ENCODE measurements around the gene LCMT1. TPM values are rescaled to one million over a fixed set of nuclear protein-coding genes. Genes with fewer than 3 reads are reported as not detected.
"Not testable (repeated sequence)": the region's sequence is repeated elsewhere in the genome, so short reads cannot be mapped to it uniquely, and the experiment has no call there.

LCMT1 gene
- total RNA-seq (2012; rRNA removed) = 21.2 and 22.8 TPM in 2 replicates

DNA sequence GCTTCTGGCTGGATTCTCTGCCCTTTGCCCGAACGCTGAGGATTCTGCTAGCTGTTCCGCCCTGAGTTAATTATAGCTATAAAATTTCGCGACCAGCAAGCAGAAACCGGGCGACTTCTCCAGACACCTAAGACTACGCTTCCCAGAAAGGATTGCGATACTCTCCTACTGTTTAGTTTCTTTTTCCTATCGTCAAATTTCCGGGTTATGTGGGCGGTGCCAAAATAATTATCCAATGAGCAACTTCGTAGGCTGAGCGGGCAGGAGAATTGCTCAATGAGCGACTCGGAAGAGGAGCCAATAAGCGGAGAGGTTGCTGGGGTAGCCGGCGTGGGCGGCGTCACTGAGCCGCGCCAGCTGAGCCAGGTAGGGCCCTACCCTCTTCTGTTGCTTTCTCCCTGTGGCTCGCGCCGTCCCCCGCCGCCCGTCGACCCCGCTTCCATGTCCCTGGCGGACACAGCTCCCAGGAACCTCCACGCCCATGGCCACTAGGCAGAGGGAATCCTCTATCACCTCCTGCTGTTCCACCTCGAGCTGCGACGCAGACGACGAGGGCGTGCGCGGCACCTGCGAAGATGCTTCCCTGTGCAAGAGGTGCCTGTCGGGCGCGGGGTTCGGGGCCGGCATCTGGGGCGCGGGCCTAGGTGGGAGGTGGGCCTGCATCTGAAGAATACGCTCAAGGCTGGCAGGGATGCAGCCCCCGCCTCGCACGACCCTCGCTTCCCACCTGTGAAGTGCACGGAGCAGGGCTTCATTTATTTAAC is at the start of gene LCMT1:
Gene LCMT1 (plus strand): TSS at position 340 of the 764 bp plus-strand sequence. CDS start 142 bp downstream, at position 482.
- peaks cover 28% of the 10 kb centered on the region for H3K4me1 ChIP-seq (ENCODE audit: control insufficient read depth, insufficient read depth, low read length)
- peak within 1 kb of the TSS; percentile 90 for H3K9ac ChIP-seq (ENCODE audit: low read depth, low read length)
- peaks cover 4% of the 10 kb centered on the region for H3K36me3 ChIP-seq (ENCODE audit: insufficient read depth, low read length)
- H3K27me3 ChIP-seq (ENCODE audit: control insufficient read depth, insufficient read depth, low read length) = no peaks in the 10 kb centered on the region
- peak within 1 kb of the TSS; percentile 95 for H3K4me2 ChIP-seq (ENCODE audit: low read length)
- H3K4me3 ChIP-seq (ENCODE audit: low read length) = peak within 1 kb of the TSS; percentile 84
- no peaks in the 10 kb centered on the region for H3K9me3 ChIP-seq (replicated peaks; ENCODE audit: low read length)

DNA sequence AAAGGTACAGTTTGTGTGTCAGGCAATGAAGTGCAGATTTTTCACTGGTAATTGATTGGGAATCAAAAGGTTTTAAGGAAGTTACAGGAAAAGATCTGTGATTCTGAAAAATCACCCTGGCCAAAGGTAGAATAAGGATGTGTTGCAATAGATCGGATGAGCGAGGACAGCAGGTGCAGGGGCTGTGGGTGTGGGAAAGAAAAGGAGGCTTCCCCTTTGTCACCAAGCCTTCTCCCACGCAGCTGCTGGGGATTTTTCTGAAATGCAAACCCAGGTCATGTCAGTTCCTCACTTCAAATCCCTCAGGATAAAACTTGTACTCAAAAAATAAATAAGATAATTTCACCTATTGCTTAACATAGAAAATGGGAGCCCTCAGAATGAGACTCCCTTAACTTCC is 48.4 kb upstream of the LCMT1 start:
- Histone ChIP-seq H3K4me1 (ENCODE audit: control insufficient read depth, insufficient read depth, low read length) (peaks cover 35% of the 10 kb centered on the region), H3K4me3 (ENCODE audit: low read length) (no peak overlapping the region), H3K9ac (ENCODE audit: low read depth, low read length) (no peak overlapping the region)

GRCh38 chr16:25063865-25064264 is 47.7 kb upstream of the LCMT1 start:
- Histone ChIP-seq H3K36me3 (ENCODE audit: insufficient read depth, low read length) (no peaks in the 10 kb centered on the region), H3K27me3 (ENCODE audit: control insufficient read depth, insufficient read depth, low read length) (no peaks in the 10 kb centered on the region), H3K4me2 (ENCODE audit: low read length) (peak overlapping the region; percentile 0), H3K9ac (ENCODE audit: low read depth, low read length) (peak overlapping the region; percentile 8), H3K4me3 (ENCODE audit: low read length) (no peak overlapping the region), H3K4me1 (ENCODE audit: control insufficient read depth, insufficient read depth, low read length) (peaks cover 35% of the 10 kb centered on the region), H3K9me3 (replicated peaks; ENCODE audit: low read length) (no peaks in the 10 kb centered on the region)

More for the DNA sequence above, 48.4 kb upstream of the LCMT1 start:
- Histone ChIP-seq H3K27me3 (ENCODE audit: control insufficient read depth, insufficient read depth, low read length) (no peaks in the 10 kb centered on the region), H3K9me3 (replicated peaks; ENCODE audit: low read length) (no peaks in the 10 kb centered on the region), H3K4me2 (ENCODE audit: low read length) (no peak overlapping the region), H3K36me3 (ENCODE audit: insufficient read depth, low read length) (no peaks in the 10 kb centered on the region)

- peaks cover 35% of the 10 kb centered on the region for H3K4me1 ChIP-seq (ENCODE audit: control insufficient read depth, insufficient read depth, low read length)
- H3K4me2 ChIP-seq (ENCODE audit: low read length); H3K36me3 ChIP-seq (ENCODE audit: insufficient read depth, low read length); H3K27me3 ChIP-seq (ENCODE audit: control insufficient read depth, insufficient read depth, low read length); H3K9me3 ChIP-seq (replicated peaks; ENCODE audit: low read length); H3K9ac ChIP-seq (ENCODE audit: low read depth, low read length); H3K4me3 ChIP-seq (ENCODE audit: low read length): not testable (repeated sequence)
These were observed 47.3 kb upstream of the LCMT1 start for GRCh38 chr16:25064281-25064680.

GRCh38 chr16:25064937-25065336 is 46.6 kb upstream of the LCMT1 start:
- H3K4me3 ChIP-seq (ENCODE audit: low read length) = no peak overlapping the region
- no peaks in the 10 kb centered on the region for H3K27me3 ChIP-seq (ENCODE audit: control insufficient read depth, insufficient read depth, low read length)
- H3K9me3 ChIP-seq (replicated peaks; ENCODE audit: low read length) = no peaks in the 10 kb centered on the region
- peak overlapping the region; percentile 21 for H3K9ac ChIP-seq (ENCODE audit: low read depth, low read length)
- H3K4me1 ChIP-seq (ENCODE audit: control insufficient read depth, insufficient read depth, low read length) = peaks cover 35% of the 10 kb centered on the region
- no peak overlapping the region for H3K4me2 ChIP-seq (ENCODE audit: low read length)
- H3K36me3 ChIP-seq (ENCODE audit: insufficient read depth, low read length) = no peaks in the 10 kb centered on the region

GRCh38 chr16:25065899-25066298 is 45.6 kb upstream of the LCMT1 start:
- Histone ChIP-seq H3K27me3 (ENCODE audit: control insufficient read depth, insufficient read depth, low read length) (no peaks in the 10 kb centered on the region), H3K9ac (ENCODE audit: low read depth, low read length) (no peak overlapping the region), H3K4me2 (ENCODE audit: low read length) (no peak overlapping the region), H3K4me1 (ENCODE audit: control insufficient read depth, insufficient read depth, low read length) (peaks cover 35% of the 10 kb centered on the region), H3K36me3 (ENCODE audit: insufficient read depth, low read length) (no peaks in the 10 kb centered on the region), H3K9me3 (replicated peaks; ENCODE audit: low read length) (no peaks in the 10 kb centered on the region), H3K4me3 (ENCODE audit: low read length) (no peak overlapping the region)

DNA sequence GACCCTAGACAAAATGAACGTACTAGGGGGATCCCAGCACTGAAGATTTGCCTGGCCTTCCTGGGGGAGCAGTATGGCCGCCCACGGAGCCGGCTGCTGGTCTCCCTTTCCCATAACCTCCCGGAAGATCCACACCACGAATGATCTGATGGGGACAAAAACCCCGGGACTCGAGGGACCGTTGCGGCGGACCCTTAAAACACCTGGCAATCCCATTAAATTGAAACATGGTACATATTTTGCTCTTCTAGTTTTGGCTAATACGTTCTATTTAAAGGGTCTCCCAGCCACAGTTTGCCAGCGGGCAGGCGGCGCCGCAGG is 45.2 kb upstream of the LCMT1 start:
- H3K4me1 ChIP-seq (ENCODE audit: control insufficient read depth, insufficient read depth, low read length) = peaks cover 35% of the 10 kb centered on the region
- peak overlapping the region; percentile 76 for H3K4me2 ChIP-seq (ENCODE audit: low read length)
- no peaks in the 10 kb centered on the region for H3K9me3 ChIP-seq (replicated peaks; ENCODE audit: low read length)
- H3K9ac ChIP-seq (ENCODE audit: low read depth, low read length) = peak overlapping the region; percentile 87
- no peaks in the 10 kb centered on the region for H3K36me3 ChIP-seq (ENCODE audit: insufficient read depth, low read length)
- H3K4me3 ChIP-seq (ENCODE audit: low read length) = peak overlapping the region; percentile 77
- H3K27me3 ChIP-seq (ENCODE audit: control insufficient read depth, insufficient read depth, low read length) = no peaks in the 10 kb centered on the region

DNA sequence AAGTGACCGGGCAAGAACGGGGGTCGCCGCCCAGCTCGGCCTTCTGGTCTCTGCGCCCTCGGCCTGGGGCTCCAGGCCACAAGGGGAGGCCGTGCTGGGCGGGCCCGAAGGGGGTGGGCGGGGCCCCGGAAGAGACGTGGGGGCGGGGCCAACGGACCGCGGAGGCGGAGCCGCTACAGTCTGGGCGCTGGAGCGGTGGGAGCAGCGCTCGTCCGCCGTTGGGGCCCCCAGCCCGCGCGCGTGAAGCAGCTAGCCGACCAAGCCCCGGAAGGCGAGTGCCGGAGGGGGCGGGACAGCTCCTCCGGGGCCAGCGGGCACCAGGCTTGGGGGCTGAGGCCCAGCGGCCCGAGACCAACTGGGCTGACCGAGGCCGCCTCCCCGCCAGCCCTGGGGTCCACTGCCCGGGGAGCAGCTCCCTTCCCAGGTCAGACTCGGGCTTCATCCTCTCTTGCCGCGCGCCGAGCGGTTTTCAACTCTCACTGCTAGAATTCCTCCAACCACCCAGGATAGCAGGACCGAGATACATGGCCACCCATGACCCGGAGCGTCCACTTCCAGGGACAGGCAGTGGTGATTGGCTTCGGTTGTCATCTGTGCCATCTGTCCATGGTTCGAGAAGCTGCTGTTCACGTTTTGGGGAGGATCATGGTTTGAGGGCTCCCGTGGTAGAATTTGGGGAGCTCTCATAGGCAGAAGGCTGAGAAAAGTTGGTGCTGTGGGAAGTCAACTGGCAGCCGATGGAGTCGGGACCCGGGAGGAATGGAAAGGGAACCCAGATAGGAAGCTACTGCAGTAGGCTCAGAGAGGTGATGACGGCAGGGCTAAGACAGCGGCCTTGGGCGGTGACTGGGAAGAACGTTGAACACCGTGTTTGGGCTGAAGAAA is 44.6 kb upstream of the LCMT1 start:
- Histone ChIP-seq H3K4me3 (ENCODE audit: low read length) (peak overlapping the region; percentile 77), H3K27me3 (ENCODE audit: control insufficient read depth, insufficient read depth, low read length) (no peaks in the 10 kb centered on the region), H3K4me2 (ENCODE audit: low read length) (peak overlapping the region; percentile 97), H3K9me3 (replicated peaks; ENCODE audit: low read length) (no peaks in the 10 kb centered on the region), H3K9ac (ENCODE audit: low read depth, low read length) (peak overlapping the region; percentile 87), H3K4me1 (ENCODE audit: control insufficient read depth, insufficient read depth, low read length) (peaks cover 35% of the 10 kb centered on the region), H3K36me3 (ENCODE audit: insufficient read depth, low read length) (no peaks in the 10 kb centered on the region)

- Histone ChIP-seq H3K4me1 (ENCODE audit: control insufficient read depth, insufficient read depth, low read length) (no peaks in the 10 kb centered on the region), H3K4me3 (ENCODE audit: low read length) (no peak overlapping the region), H3K27me3 (ENCODE audit: control insufficient read depth, insufficient read depth, low read length) (no peaks in the 10 kb centered on the region), H3K4me2 (ENCODE audit: low read length) (no peak overlapping the region), H3K9me3 (replicated peaks; ENCODE audit: low read length) (no peaks in the 10 kb centered on the region), H3K9ac (ENCODE audit: low read depth, low read length) (no peak overlapping the region), H3K36me3 (ENCODE audit: insufficient read depth, low read length) (no peaks in the 10 kb centered on the region)
These were observed 37.7 kb upstream of the LCMT1 start for GRCh38 chr16:25073854-25074253.

- Histone ChIP-seq H3K4me2 (ENCODE audit: low read length) (no peak overlapping the region), H3K4me1 (ENCODE audit: control insufficient read depth, insufficient read depth, low read length) (no peaks in the 10 kb centered on the region), H3K9me3 (replicated peaks; ENCODE audit: low read length) (no peaks in the 10 kb centered on the region), H3K27me3 (ENCODE audit: control insufficient read depth, insufficient read depth, low read length) (no peaks in the 10 kb centered on the region), H3K4me3 (ENCODE audit: low read length) (no peak overlapping the region), H3K9ac (ENCODE audit: low read depth, low read length) (no peak overlapping the region), H3K36me3 (ENCODE audit: insufficient read depth, low read length) (no peaks in the 10 kb centered on the region)
These were observed 33.1 kb upstream of the LCMT1 start for GRCh38 chr16:25078386-25078978.

DNA sequence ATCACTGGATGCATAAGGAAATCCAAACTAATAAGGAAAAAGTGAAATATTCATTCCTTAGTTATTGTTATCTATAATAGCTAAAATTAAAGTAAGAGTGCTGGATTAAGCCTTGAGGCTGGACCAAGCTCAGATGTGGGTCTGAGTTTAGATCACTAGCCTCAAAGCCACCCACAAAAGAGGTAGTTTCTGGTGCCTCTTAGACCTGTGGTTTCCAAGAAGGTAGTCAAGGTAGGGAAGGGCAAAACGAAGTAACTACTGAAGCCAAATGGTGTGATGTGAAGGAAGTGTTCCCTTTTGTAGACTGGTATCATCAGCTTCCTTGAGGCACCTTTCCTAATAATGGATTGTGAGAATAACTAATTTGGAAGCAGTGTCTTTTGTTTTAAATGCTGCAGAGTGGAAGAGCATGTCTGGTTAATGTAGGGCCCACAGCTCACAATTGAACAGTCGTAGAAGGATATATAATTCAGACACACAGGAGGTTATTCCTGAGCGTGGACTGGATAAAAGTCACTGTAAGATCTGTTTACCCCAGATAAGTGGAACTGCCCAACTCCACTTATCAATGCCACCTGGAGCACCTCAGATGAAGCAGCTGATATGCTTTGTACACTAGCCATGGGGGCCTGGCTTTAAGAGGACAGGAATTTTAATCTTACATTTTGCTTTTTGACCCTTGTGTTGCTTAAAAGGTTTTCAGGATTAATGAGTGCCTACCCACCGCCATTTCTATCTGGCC is 31.7 kb upstream of the LCMT1 start:
- H3K27me3 ChIP-seq (ENCODE audit: control insufficient read depth, insufficient read depth, low read length) = no peaks in the 10 kb centered on the region
- H3K4me3 ChIP-seq (ENCODE audit: low read length) = no peak overlapping the region
- no peaks in the 10 kb centered on the region for H3K36me3 ChIP-seq (ENCODE audit: insufficient read depth, low read length)
- H3K9ac ChIP-seq (ENCODE audit: low read depth, low read length) = no peak overlapping the region
- no peaks in the 10 kb centered on the region for H3K4me1 ChIP-seq (ENCODE audit: control insufficient read depth, insufficient read depth, low read length)
- H3K4me2 ChIP-seq (ENCODE audit: low read length) = no peak overlapping the region
- H3K9me3 ChIP-seq (replicated peaks; ENCODE audit: low read length) = no peaks in the 10 kb centered on the region
